H1 (cell line): ENCODE measurements around the gene CFAP54. TPM values are rescaled to one million over a fixed set of nuclear protein-coding genes. Genes with fewer than 3 reads are reported as not detected.

Experiments used
- CTCF ChIA-PET: fragments of 300-600 bp; sonication (Branson Sonifier 250); formaldehyde crosslinking; loops from one replicate; lab custom pipeline; 2021; ENCODE audit not compliant: partially characterized antibody; lab: Charles Lee
- POLR2A ChIA-PET: fragments of 300-600 bp; sonication (Branson Sonifier 250); formaldehyde crosslinking; loops from one replicate; lab custom pipeline; 2021; ENCODE audit warnings: inconsistent platforms; ENCODE audit not compliant: partially characterized antibody; lab: Charles Lee
- DNase-seq, 2 experiments: peaks; one replicate each; pipeline versions ENCODE4 v3.0.0 to v3.0.0-alpha.2; 2010 to 2022; ENCODE audit warnings: low spot score in 2 of 2, low read depth in 1 of 2, mixed read lengths in 1 of 2
- FAIRE-seq: peaks from 2 replicates; lab custom pipeline; 2011; peaks lifted over from hg19 to GRCh38; lab: Jason Lieb, UNC
- H2AFZ ChIP-seq: 2 replicates; pipeline ENCODE4 v1.8.1; 2012; ENCODE audit warnings: low read length, inconsistent platforms
- H2AK5ac ChIP-seq: 2 replicates; pipeline ENCODE4 v1.6.1; 2013; ENCODE audit warnings: low read depth, low read length
- H2BK120ac ChIP-seq: replicated peaks from 2 replicates; pipeline ENCODE3; 2013; ENCODE audit warnings: low read depth, low read length, inconsistent platforms
- H2BK12ac ChIP-seq: 2 replicates; pipeline ENCODE4 v1.6.1; 2013; ENCODE audit warnings: low read depth, low read length
- H2BK15ac ChIP-seq: 2 replicates; pipeline ENCODE4 v1.6.1; 2013; ENCODE audit warnings: low read length
- H2BK20ac ChIP-seq: 2 replicates; pipeline ENCODE4 v1.6.1; 2013; ENCODE audit warnings: low read length
- H2BK5ac ChIP-seq: 2 replicates; pipeline ENCODE4 v1.6.1; 2013; ENCODE audit warnings: low read depth, low read length
- H3K14ac ChIP-seq: 2 replicates; pipeline ENCODE4 v1.6.1; 2013; ENCODE audit warnings: inconsistent platforms; ENCODE audit not compliant: insufficient read length
- H3K18ac ChIP-seq: 2 replicates; pipeline ENCODE4 v1.6.1; 2013; ENCODE audit warnings: low read length; ENCODE audit errors: extremely low read depth
- H3K23ac ChIP-seq: 2 replicates; pipeline ENCODE4 v1.6.1; 2013; ENCODE audit warnings: inconsistent platforms; ENCODE audit not compliant: insufficient read length
- H3K23me2 ChIP-seq: 2 replicates; pipeline ENCODE4 v1.6.1; 2013; ENCODE audit warnings: low read depth, low read length
- H3K27ac ChIP-seq: 2 replicates; pipeline ENCODE4 v1.6.1; 2011; ENCODE audit warnings: low read depth, low read length, inconsistent platforms
- H3K27me3 ChIP-seq, 4 experiments: replicated peaks in 1 of 4; 1 replicate in 1 of 4; 2 replicates in 3 of 4; pipeline versions ENCODE4 v1.6.1 to v1.8.1; 2011 to 2013; ENCODE audit warnings: low read length in 3 of 4, mild to moderate bottlenecking in 3 of 4, inconsistent platforms in 2 of 4, mixed read lengths in 2 of 4, moderate library complexity in 1 of 4; ENCODE audit not compliant: control insufficient read depth in 3 of 4, insufficient read depth in 3 of 4; ENCODE audit errors: extremely low read depth in 1 of 4
- H3K36me3 ChIP-seq, 4 experiments: 2 replicates each; pipeline versions ENCODE4 v1.6.1 to v1.8.1; 2011 to 2013; ENCODE audit warnings: mild to moderate bottlenecking in 4 of 4, low read length in 3 of 4, moderate library complexity in 2 of 4, control low read depth in 1 of 4, inconsistent platforms in 1 of 4; ENCODE audit not compliant: insufficient read depth in 4 of 4, control insufficient read depth in 2 of 4
- H3K4ac ChIP-seq: replicated peaks from 2 replicates; pipeline ENCODE3; 2013; ENCODE audit warnings: low read length, low read depth, mixed read lengths, inconsistent platforms; ENCODE audit not compliant: insufficient read length
- H3K4me1 ChIP-seq, 4 experiments: replicated peaks in 1 of 4; 1 replicate in 1 of 4; 2 replicates in 3 of 4; pipeline versions ENCODE4 v1.6.1 to v1.8.1; 2011 to 2013; ENCODE audit warnings: low read length in 3 of 4, inconsistent platforms in 2 of 4, mixed read lengths in 1 of 4; ENCODE audit not compliant: insufficient read depth in 4 of 4, control insufficient read depth in 3 of 4
- H3K4me2 ChIP-seq, 2 experiments: 2 replicates each; pipeline versions ENCODE4 v1.6.1 to v1.8.1; 2011 to 2013; ENCODE audit warnings: low read depth in 2 of 2, low read length in 2 of 2, control low read depth in 1 of 2, inconsistent platforms in 1 of 2, mild to moderate bottlenecking in 1 of 2; ENCODE audit not compliant: insufficient read depth in 1 of 2
- H3K4me3 ChIP-seq, 4 experiments: fragments of 200-600, 300-600 bp in 1 of 4; sonication (generic), shearing (Covaris generic), sonication (Bioruptor Twin) in 1 of 4; 2 replicates each; pipeline versions ENCODE4 v1.5.1 to v1.8.1; 2011 to 2016; ENCODE audit warnings: low read length in 4 of 4, low read depth in 3 of 4, control low read depth in 2 of 4, inconsistent platforms in 2 of 4, mild to moderate bottlenecking in 2 of 4, mixed read lengths in 1 of 4, moderate library complexity in 1 of 4; ENCODE audit not compliant: insufficient read depth in 2 of 4; ENCODE audit errors: extremely low read depth in 1 of 4
- H3K56ac ChIP-seq: replicated peaks from 2 replicates; pipeline ENCODE3; 2013; ENCODE audit warnings: low read depth, mild to moderate bottlenecking, mixed read lengths, low read length, inconsistent platforms; ENCODE audit not compliant: insufficient read length
- H3K79me1 ChIP-seq: 2 replicates; pipeline ENCODE4 v1.6.1; 2013; ENCODE audit warnings: low read depth, low read length, control low read depth
- H3K79me2 ChIP-seq, 2 experiments: 2 replicates each; pipeline versions ENCODE4 v1.6.1 to v1.8.1; 2012 to 2013; ENCODE audit warnings: low read length in 2 of 2, mild to moderate bottlenecking in 2 of 2, inconsistent platforms in 1 of 2; ENCODE audit not compliant: insufficient read depth in 2 of 2, control insufficient read depth in 1 of 2
- H3K9ac ChIP-seq, 4 experiments: replicated peaks in 1 of 4; 1 replicate in 1 of 4; 2 replicates in 3 of 4; pipeline versions ENCODE4 v1.6.1 to v1.8.1; 2011 to 2013; ENCODE audit warnings: low read depth in 3 of 4, low read length in 3 of 4, control low read depth in 2 of 4, mild to moderate bottlenecking in 2 of 4, moderate library complexity in 2 of 4, inconsistent platforms in 1 of 4; ENCODE audit errors: extremely low read depth in 1 of 4
- H3K9me3 ChIP-seq, 2 experiments: 2 replicates each; pipeline versions ENCODE4 v1.6.1 to v1.8.1; 2012 to 2013; ENCODE audit warnings: mild to moderate bottlenecking in 2 of 2, moderate library complexity in 2 of 2, control low read depth in 1 of 2, inconsistent platforms in 1 of 2, low read depth in 1 of 2, low read length in 1 of 2, mixed read lengths in 1 of 2; ENCODE audit not compliant: insufficient read depth in 2 of 2
- H4K20me1 ChIP-seq, 2 experiments: replicated peaks in 1 of 2; 2 replicates each; pipeline versions ENCODE3 to v1.8.1; 2011 to 2013; ENCODE audit warnings: inconsistent platforms in 2 of 2, low read length in 2 of 2, mild to moderate bottlenecking in 1 of 2; ENCODE audit not compliant: insufficient read depth in 2 of 2, control insufficient read depth in 1 of 2
- H4K5ac ChIP-seq: 2 replicates; pipeline ENCODE4 v1.6.1; 2013; ENCODE audit warnings: low read length, low read depth, mixed read lengths, inconsistent platforms; ENCODE audit not compliant: insufficient read length
- H4K8ac ChIP-seq: 2 replicates; pipeline ENCODE4 v1.8.0; 2013; ENCODE audit warnings: mild to moderate bottlenecking, moderate library complexity, low read length, inconsistent platforms; ENCODE audit not compliant: insufficient read depth; ENCODE audit errors: extremely low read depth
- H4K91ac ChIP-seq: replicated peaks from 2 replicates; pipeline ENCODE3; 2013; ENCODE audit warnings: low read length, mixed read lengths, inconsistent platforms; ENCODE audit not compliant: insufficient read length
- PHF8 ChIP-seq: fragments of 200-600 bp; sonication (generic); conservative IDR thresholded peaks from 2 replicates; pipeline ENCODE4 v1.7.1; 2012; ENCODE audit warnings: low read depth, mild to moderate bottlenecking, inconsistent platforms, low read length, moderate library complexity
- TCF12 ChIP-seq: IDR thresholded peaks from 2 replicates; pipeline ENCODE4 v1.6.1; 2011; ENCODE audit warnings: low read depth, mild to moderate bottlenecking, low read length
- WGBS, 2 experiments: shearing (Covaris generic) in 1 of 2; methylation state at CpG; one replicate each; pipeline versions ENCODE4 v1.1.6 to v1.1.7; 2013 to 2015; ENCODE audit warnings: low lambda C conversion rate in 2 of 2, mixed read lengths in 2 of 2, inconsistent platforms in 1 of 2, low coverage in 1 of 2, missing lambda C conversion rate in 1 of 2; ENCODE audit not compliant: insufficient replicate concordance in 2 of 2, insufficient coverage in 1 of 2, insufficient read length in 1 of 2; ENCODE audit errors: extremely low coverage in 1 of 2, missing lambda C conversion rate in 1 of 2; 5-methylcytosine and 5-hydroxymethylcytosine counted together
- polyA plus RNA-seq, 7 experiments: library from polyadenylated mRNA; depleted of rRNA in 3 of 7; stranded (reverse) in 5 of 7; unstranded in 2 of 7; fragments of >200 nt in 5 of 7; fragments of 200-250 nt in 2 of 7; gene quantifications; 1 replicate in 5 of 7; 2 replicates in 1 of 7; 4 replicates in 1 of 7; pipeline versions ENCODE4 v1.2.1 to v1.2.3, GENCODE V29; 2011 to 2013; ENCODE audit warnings: missing spikeins in 2 of 7, mixed read lengths in 2 of 7
- total RNA-seq: library from RNA; stranded (reverse); fragmentation: NEBNext Ultra II Directional; extraction: Animal tissue kit (Norgen Biotek cat#: 25700); gene quantifications from 2 replicates; pipeline ENCODE4 v1.2.1, GENCODE V29; 2021
- TF ChIP-seq, protein P1 (sequence below), 3 experiments: IDR thresholded peaks; 1 replicate in 2 of 3; 2 replicates in 1 of 3; pipeline versions ENCODE4 v1.5.1 to v1.6.1; 2011; ENCODE audit warnings: low read length in 3 of 3, mild to moderate bottlenecking in 3 of 3, inconsistent platforms in 2 of 3, low read depth in 1 of 3, moderate library complexity in 1 of 3; ENCODE audit not compliant: insufficient read depth in 1 of 3; ENCODE audit errors: control extremely low read depth in 1 of 3

Gene CFAP54
- total and polyA plus RNA-seq, 2 of the 8 experiments (the other 6 are each of a cell fraction or from before 2014, with no cell fraction given), result 0.17 to 0.33 TPM

DNA sequence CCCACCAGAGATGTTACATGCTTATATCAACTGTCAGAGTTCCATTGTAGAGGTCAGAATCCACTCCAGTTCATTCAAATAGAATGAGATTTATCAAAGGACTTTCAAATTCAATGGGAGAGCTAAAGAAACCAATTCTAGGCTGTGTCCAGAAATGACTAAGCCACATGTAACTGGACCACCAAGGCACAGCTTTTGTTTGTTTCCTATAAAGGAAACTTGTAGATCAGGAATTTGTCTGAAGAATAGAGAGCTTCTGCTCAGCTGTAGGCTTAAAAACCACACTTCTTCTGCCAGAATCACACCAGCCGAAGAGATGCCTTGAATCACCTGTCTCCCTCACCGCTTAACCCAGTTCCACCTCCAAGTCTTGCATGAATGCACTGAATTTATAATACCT, 283.7 kb downstream of the CFAP54 start:
- DNase-seq (no peak), FAIRE-seq (no peak)
- no peak overlapping the region for H3K23ac ChIP-seq
- no peak overlapping the region for H4K8ac ChIP-seq
- no peaks in the 10 kb centered on the region for H3K27me3 ChIP-seq
- CTCF ChIA-PET, result interaction anchor here (0.6 kb wide), 1 partner anchor 371 kb away, joined by 3 read pairs; no protein-coding TSS in a partner anchor
- no peak overlapping the region for H2BK20ac ChIP-seq
- H2BK5ac ChIP-seq, result no peak overlapping the region
- H3K4me2 ChIP-seq, result no peak overlapping the region
- no peak overlapping the region for H2BK15ac ChIP-seq
- H3K4me1 ChIP-seq, result no peaks in the 10 kb centered on the region
- no peak overlapping the region for H3K18ac ChIP-seq
- H3K27ac ChIP-seq, result no peak overlapping the region
- H3K56ac ChIP-seq, result no peak overlapping the region
- H2AFZ ChIP-seq, result no peak overlapping the region
- no peak overlapping the region for H3K4ac ChIP-seq
- no peak overlapping the region for H3K9ac ChIP-seq
- POLR2A ChIA-PET, result no interaction called here
- no peaks in the 10 kb centered on the region for H3K9me3 ChIP-seq
- H3K79me2 ChIP-seq, result no peaks in the 10 kb centered on the region
- H4K91ac ChIP-seq, result no peak overlapping the region
- 94% methylated on average over 2 of the region's 2 CpGs; no CpG with 5 or more reads in 1 of the 2 experiments for WGBS, 2 experiments
- H3K36me3 ChIP-seq, result no peaks in the 10 kb centered on the region
- no peak overlapping the region for H3K14ac ChIP-seq
- H2BK12ac ChIP-seq, result no peak overlapping the region
- H2BK120ac ChIP-seq, result no peak overlapping the region
- H4K5ac ChIP-seq, result no peak overlapping the region
- H3K79me1 ChIP-seq, result no peaks in the 10 kb centered on the region
- no peaks in the 10 kb centered on the region for H4K20me1 ChIP-seq
- no peaks in the 10 kb centered on the region; the same call in 1 of the 2 replicates for H3K23me2 ChIP-seq
- no peak overlapping the region for H3K4me3 ChIP-seq
- H2AK5ac ChIP-seq, result no peak overlapping the region
- TF ChIP-seq TCF12 (no peak), PHF8 (no peak)
- TF ChIP-seq, protein P1, sequence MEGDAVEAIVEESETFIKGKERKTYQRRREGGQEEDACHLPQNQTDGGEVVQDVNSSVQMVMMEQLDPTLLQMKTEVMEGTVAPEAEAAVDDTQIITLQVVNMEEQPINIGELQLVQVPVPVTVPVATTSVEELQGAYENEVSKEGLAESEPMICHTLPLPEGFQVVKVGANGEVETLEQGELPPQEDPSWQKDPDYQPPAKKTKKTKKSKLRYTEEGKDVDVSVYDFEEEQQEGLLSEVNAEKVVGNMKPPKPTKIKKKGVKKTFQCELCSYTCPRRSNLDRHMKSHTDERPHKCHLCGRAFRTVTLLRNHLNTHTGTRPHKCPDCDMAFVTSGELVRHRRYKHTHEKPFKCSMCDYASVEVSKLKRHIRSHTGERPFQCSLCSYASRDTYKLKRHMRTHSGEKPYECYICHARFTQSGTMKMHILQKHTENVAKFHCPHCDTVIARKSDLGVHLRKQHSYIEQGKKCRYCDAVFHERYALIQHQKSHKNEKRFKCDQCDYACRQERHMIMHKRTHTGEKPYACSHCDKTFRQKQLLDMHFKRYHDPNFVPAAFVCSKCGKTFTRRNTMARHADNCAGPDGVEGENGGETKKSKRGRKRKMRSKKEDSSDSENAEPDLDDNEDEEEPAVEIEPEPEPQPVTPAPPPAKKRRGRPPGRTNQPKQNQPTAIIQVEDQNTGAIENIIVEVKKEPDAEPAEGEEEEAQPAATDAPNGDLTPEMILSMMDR (IDR thresholded peaks at IDR 0.05; ENCODE audit: control extremely low read depth in 1 of 3, insufficient read depth in 1 of 3, low read depth in 1 of 3, low read length in 3 of 3), result no peak
